ENCODE data around the gene GMDS. TPM values are rescaled to one million over a fixed set of nuclear protein-coding genes. Genes with fewer than 3 reads are reported as not detected.
A peak's percentile ranks its signal among the peaks of the same experiment; 100 is the strongest.

GMDS gene
- total RNA-seq, 1 experiment from 2014 or later: 23.2 TPM

GRCh38 chr6:1739680-1740079 lies 505.7 kb downstream of the GMDS start:
- no peak for DNase-seq (ENCODE audit: low read depth)

- no peak for DNase-seq (ENCODE audit: low read depth)
These were observed 506.2 kb downstream of the GMDS start for GRCh38 chr6:1739220-1739619.

GRCh38 chr6:1738558-1739081 lies 506.8 kb downstream of the GMDS start:
- no peak for DNase-seq (ENCODE audit: low read depth)

- DNase-seq (ENCODE audit: low read depth): no peak
These were observed 507.7 kb downstream of the GMDS start for GRCh38 chr6:1737463-1738311.

GRCh38 chr6:1736346-1737105 lies 508.9 kb downstream of the GMDS start:
- DNase-seq (ENCODE audit: low read depth): no peak

GRCh38 chr6:1735239-1735803 lies 510.1 kb downstream of the GMDS start:
- DNase-seq (ENCODE audit: low read depth): no peak

GRCh38 chr6:1730882-1731281 lies 514.5 kb downstream of the GMDS start:
- no peak for DNase-seq (ENCODE audit: low read depth)

GRCh38 chr6:1729750-1730140 lies 515.7 kb downstream of the GMDS start:
- no peak for DNase-seq (ENCODE audit: low read depth)

GRCh38 chr6:1729133-1729749 lies 516.2 kb downstream of the GMDS start:
- DNase-seq (ENCODE audit: low read depth): peak; percentile 26

GRCh38 chr6:1726341-1726768 lies 519.0 kb downstream of the GMDS start:
- no peak for DNase-seq (ENCODE audit: low read depth)

- DNase-seq (ENCODE audit: low read depth): no peak
These were observed 520.8 kb downstream of the GMDS start for GRCh38 chr6:1724616-1725015.

- no peak for DNase-seq (ENCODE audit: low read depth)
These were observed 521.3 kb downstream of the GMDS start for GRCh38 chr6:1724124-1724523.

GRCh38 chr6:1722801-1723200 lies 522.6 kb downstream of the GMDS start:
- DNase-seq (ENCODE audit: low read depth): no peak

GRCh38 chr6:1720620-1721322 lies 524.6 kb downstream of the GMDS start:
- DNase-seq (ENCODE audit: low read depth): no peak

- no peak for DNase-seq (ENCODE audit: low read depth)
These were observed 525.5 kb downstream of the GMDS start for GRCh38 chr6:1719922-1720321.

GRCh38 chr6:1716868-1717267 lies 528.5 kb downstream of the GMDS start:
- no peak for DNase-seq (ENCODE audit: low read depth)

GRCh38 chr6:1716396-1716795 lies 529.0 kb downstream of the GMDS start:
- no peak for DNase-seq (ENCODE audit: low read depth)

- DNase-seq (ENCODE audit: low read depth): no peak
These were observed 530.1 kb downstream of the GMDS start for GRCh38 chr6:1715336-1715735.

- DNase-seq (ENCODE audit: low read depth): no peak
These were observed 530.8 kb downstream of the GMDS start for GRCh38 chr6:1714654-1715053.

GRCh38 chr6:1713016-1713600 lies 532.3 kb downstream of the GMDS start:
- DNase-seq (ENCODE audit: low read depth): no peak

- DNase-seq (ENCODE audit: low read depth): no peak
These were observed 533.0 kb downstream of the GMDS start for GRCh38 chr6:1712451-1712850.

All from M059J (cell line).